Limb (tissue), 2 donors: ENCODE data around the gene SLMAP.
"Not testable (repeated sequence)": the region's sequence is repeated elsewhere in the genome, so short reads cannot be mapped to it uniquely, and the experiment has no call there.

Source experiments
- DNase-seq, 2 donors: peaks; one replicate each; pipeline ENCODE4 v3.0.0-alpha.2; 2016; ENCODE audit errors: extremely low spot score in 2 of 2

Gene SLMAP

GRCh38 chr3:57826245-57826951, 70.3 kb downstream of the SLMAP start:
- DNase-seq = no peak

- DNase-seq = no peak
Measured at GRCh38 chr3:57826952-57827723, 71.0 kb downstream of the SLMAP start.

GRCh38 chr3:57827757-57828156, 71.6 kb downstream of the SLMAP start:
- no peak for DNase-seq

DNA sequence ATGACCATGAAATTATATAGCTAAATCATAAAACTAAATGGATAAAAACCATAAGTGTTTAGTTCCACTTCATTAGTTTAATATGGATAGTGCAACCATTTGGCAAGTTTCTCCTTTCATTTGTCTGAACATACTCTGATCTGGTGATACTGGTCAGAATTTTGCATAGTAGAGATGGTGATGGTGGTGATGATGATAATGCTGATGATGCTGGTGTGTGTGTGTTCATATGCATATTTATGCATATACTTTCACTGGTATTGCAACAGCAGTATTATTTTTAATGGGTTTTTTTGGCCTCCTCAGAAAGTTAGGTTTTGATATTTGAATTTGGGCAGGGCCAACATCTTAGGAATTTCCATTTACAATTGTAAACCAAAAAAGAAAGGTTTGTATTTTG, 76.4 kb downstream of the SLMAP start:
- DNase-seq = no peak

DNA sequence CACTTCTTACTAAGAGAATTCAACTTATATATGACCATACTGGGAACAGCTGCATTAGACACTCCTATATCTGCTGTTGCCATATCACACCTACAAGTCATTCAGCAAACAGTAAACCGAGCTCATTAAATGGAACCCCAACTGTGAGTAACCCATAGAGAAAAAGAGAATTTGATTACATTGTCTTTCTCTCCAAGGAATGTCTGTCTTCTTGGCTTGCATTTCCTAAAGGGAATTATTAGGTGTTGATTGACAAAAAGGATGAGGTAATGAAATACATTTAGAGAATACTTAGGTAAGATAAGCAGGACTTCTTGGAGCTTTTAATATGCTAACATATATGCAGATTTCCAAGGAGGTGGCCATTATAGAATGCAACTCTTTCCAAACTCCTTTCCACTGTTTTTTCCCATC, 76.8 kb downstream of the SLMAP start:
- no peak for DNase-seq

- no peak for DNase-seq
Measured at GRCh38 chr3:57833763-57834162, 77.7 kb downstream of the SLMAP start.

GRCh38 chr3:57837686-57838085, 81.6 kb downstream of the SLMAP start:
- no peak for DNase-seq

- no peak for DNase-seq
Measured at GRCh38 chr3:57838627-57839026, 82.5 kb downstream of the SLMAP start.

- DNase-seq = no peak
Measured at GRCh38 chr3:57840473-57840872, 84.4 kb downstream of the SLMAP start.

DNA sequence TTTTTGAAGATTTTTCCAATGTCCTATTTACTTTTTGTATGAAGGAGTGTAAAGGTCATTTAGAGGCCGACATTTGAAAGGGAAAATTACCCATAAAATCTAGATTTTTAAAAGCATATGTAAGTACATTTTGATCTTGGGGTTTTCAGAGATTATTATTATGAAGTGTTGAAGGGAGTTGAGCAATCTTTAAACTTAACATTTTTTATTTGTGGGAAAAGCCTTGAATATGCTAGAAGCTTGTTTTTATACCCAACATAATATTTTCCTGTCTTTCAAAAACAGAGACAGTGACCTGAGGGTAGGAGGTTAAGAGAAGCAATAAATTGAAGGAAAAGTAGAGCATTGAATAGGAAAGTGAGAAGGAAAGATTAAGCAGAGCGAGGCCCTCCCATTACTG, 85.7 kb downstream of the SLMAP start:
- no peak for DNase-seq

DNA sequence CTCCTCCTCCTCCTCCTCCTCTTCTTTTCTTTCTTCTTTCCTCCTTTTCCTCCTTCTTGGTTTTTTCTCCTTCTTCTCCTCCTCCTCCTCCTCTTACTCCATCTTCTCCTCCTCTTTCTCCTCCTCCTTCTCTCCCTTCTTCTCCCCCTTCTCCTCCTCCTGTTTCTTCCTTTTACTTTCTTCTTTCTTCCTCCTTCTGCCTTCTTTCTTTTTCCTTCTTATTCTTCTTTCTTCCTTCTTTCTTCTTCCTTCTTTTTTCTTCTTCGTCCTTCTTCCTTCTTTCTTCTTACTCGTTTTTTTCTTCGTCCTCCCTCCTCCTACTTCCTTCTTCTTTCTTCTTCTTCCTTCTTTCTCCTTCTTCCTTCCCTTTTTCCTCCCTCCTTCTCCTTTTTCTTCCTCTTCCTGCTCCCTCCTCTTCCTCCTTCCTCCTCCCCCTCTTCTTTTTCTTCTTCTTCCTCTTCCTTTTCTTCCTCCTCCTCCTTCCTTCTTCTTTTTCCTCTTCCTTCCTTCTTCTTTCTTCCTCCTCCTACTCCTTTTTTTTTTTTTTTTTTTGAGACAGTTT, 92.1 kb downstream of the SLMAP start:
- no peak for DNase-seq

DNA sequence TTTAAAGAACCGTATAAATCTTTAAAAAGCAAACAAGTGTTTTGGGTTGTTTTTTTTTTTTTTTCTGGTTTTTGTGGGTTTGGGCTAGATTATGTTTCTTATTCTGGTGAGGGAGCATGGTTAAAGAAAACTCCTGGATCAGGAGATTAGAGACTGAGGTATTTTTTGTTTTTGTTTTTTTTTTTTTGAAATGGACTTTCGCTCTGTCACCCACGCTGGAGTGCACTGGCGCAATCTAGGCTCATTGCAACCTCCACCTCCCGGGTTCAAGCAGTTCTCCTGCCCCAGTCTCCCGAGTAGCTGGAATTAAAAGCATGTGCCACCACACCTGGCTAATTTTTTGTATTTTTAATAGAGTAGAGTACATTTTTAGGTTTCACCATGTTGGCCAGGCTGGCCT, 95.2 kb downstream of the SLMAP start:
- no peak for DNase-seq

DNA sequence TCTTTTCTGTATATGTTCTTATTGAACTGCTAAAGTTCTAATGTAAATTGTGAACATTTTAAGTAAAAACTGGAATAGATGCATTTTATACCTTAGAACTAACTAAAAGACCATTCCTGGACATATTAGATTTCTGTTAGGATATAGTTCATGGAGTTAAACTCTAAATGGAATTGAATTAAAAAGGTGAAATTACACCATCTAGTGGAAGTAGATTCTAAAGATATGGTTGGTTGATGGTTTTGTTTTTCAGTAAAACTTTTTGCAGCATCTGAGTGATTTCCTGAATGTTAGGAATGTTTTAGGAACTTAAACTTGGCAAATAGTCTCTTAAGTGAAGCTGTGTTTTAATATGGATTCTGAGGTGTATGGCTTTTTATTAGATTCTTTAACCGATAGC, 96.8 kb downstream of the SLMAP start:
- peak in 1 of 2 donors; percentile 50 for DNase-seq

DNA sequence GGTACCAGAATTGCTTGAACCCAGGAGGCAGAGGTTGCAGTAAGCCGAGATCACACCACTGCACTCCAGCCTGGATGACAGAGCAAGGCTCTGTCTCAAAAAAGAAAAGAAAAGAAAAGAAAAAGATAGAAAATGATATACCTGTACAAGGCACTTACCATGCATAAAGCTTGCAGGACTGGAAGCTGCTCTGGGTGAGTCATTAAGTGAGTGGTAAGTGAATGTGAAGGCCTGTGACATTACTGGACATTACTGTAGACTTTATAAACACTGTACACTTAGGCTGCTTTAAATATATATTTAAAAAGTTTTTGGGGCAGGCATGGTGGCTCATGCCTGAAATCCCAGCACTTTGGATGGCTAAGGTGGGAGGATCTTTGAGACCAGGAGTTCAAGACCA, 99.2 kb downstream of the SLMAP start:
- no peak for DNase-seq

DNA sequence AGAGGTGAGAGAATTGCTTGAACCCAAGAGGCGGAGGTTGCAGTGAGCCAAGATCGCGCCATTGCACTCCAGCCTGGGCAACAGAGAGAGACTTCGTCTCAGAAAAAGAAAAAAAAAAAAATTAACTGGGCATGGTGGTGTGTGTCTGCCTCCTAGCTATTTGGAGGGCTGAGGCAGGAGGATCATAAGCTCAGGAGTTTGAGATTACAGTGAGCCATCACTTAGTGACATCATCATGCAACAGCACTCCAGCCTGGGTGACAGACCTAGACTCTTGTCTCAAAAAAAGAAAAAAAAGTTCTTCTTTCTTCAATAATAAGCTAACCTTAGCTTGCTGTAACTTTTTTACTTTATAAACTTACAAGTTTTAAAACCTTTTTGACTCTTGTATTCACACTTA, 99.8 kb downstream of the SLMAP start:
- DNase-seq = no peak

GRCh38 chr3:57856675-57857074, 100.6 kb downstream of the SLMAP start:
- DNase-seq = no peak

DNA sequence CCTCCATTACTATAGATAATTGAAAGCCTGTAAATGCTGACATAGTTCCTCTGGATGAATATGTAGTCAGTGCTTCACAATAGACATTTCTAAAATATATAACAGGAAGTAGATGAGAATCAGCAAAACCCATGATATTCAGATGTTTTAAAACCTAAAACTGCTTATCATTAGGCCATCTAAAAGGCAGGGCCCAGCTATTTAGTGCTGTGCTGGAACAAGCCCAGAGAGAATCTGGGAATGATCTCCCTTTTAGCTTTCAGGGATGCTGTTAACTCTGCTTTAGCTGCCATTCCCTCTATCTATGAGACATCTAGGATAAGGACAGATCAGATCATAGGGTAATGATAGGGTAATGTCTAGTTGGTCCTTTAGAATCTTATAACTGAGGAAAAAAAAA, 106.8 kb downstream of the SLMAP start:
- DNase-seq = no peak

GRCh38 chr3:57863380-57863779, 107.3 kb downstream of the SLMAP start:
- DNase-seq = no peak

- DNase-seq = peak in 1 of 2 donors; percentile 62
Measured at GRCh38 chr3:57864853-57865252, 108.7 kb downstream of the SLMAP start.

GRCh38 chr3:57869110-57869509, 113.0 kb downstream of the SLMAP start:
- not testable (repeated sequence) for DNase-seq

DNA sequence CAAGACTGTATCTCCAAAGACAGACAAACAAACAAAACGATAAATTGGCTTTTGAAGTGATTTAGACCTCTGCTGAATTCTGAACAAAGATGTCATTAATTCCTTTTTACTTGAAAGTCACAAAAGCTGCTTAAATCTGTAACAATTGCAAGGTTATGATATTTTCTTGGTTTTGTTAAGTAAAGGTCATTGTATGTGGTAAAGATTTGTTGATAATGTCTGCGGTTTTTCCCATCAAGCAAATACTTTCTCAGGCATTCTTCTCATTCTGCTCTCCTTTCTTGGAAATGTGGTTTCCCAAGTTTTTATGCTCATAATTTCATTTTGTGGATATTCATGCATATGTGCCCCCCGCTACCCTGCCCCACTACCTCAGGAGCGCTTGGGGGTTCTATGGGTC, 116.5 kb downstream of the SLMAP start:
- no peak for DNase-seq

- no peak for DNase-seq
Measured at GRCh38 chr3:57876632-57877031, 120.5 kb downstream of the SLMAP start.

GRCh38 chr3:57877116-57877515, 121.0 kb downstream of the SLMAP start:
- no peak for DNase-seq
